Activated T-cell treated with anti-CD3 and anti-CD28 coated beads, Interleukin-2, amount 50 U/mL, for 1 hour (primary cell): ENCODE data around the gene PLCG2.
"Not testable (repeated sequence)": the region's sequence is repeated elsewhere in the genome, so short reads cannot be mapped to it uniquely, and the experiment has no call there.

Experiments
- DNase-seq: peaks from one replicate; pipeline ENCODE4 v3.0.0-alpha.2; 2020

PLCG2 gene

DNA sequence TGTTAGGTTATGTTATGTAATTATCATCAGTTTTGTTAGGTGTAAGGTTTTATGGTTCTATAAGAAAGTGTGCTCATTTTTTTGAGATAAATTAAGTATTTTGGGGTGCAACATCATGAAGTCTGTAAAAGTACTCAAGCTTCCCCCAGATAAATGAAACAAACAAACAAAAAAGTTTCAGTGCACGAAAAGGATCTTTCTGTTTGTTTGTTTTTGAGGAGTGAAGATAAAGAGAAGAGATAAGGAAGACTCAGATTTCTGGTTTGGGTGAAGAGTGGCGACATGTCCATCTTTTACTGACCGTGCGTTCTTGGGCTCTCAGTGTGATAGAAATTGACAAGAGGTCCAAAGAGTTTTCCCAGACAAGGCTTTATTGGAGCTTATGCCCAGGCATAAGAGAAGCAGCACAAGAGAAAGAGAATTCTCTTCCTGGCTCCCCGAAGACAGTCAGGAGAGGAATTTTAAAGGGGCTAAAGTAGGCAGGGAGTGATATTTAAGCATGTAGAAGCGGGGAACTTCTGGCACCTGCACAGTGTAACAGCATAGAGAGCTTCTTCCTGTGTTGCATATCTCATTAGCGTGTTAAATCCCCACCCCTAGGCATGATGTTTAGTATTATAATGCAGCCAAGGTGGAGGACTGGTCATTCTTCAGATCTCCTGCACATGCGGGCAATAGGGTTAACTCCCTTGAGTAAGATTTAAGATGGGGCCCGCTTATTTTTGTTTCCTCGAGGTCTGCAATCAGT lies 71.3 kb downstream of the PLCG2 start:
- DNase-seq = no peak

DNA sequence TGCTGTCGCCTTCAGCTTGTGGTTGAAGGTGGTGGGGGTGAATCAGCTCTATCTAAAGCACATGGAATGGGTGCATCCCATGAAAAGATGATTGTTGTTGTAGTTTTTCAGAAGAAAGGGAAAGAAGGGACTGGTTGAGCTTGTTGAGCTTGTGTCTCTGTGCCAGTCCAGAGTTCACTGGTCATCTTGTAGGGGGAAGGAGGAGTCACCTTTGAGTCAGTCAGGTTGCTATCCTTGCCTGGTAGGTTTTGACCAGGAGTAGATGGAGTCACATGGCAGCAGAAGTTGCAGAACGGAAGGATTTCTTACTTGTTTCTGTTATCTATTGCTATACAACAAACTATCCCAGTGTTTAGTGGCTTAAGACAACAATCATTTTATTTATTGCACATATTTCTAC lies 73.3 kb downstream of the PLCG2 start:
- DNase-seq = no peak

DNA sequence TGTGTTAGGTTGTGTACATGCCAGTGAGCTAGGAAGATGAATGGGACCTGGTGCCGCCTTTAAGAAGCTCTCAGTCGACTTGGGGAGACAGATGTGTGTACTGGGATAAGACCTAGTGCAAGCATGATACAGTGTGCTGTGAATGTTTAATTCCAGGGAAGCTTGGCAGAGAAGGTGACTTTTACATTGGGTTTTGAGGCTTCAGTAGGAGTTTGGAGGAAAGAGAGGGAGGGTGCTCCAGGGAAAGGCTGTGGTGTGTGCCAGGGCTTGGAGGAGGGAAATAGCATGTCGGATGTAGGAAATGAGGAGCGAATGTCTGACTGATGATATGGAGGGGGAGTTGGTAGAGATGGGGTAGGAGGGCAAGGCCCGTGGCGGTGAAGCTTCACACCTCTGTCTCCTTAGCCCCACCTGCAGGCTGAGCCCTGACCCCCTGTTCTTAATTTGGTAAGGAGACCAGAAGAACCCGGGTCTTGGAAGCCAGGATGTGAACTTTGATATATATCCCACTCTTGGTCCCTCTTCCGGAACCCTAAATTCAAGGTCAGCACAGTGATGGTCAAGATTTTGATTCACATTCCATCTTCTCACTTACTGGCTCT lies 76.6 kb downstream of the PLCG2 start:
- DNase-seq = no peak

DNA sequence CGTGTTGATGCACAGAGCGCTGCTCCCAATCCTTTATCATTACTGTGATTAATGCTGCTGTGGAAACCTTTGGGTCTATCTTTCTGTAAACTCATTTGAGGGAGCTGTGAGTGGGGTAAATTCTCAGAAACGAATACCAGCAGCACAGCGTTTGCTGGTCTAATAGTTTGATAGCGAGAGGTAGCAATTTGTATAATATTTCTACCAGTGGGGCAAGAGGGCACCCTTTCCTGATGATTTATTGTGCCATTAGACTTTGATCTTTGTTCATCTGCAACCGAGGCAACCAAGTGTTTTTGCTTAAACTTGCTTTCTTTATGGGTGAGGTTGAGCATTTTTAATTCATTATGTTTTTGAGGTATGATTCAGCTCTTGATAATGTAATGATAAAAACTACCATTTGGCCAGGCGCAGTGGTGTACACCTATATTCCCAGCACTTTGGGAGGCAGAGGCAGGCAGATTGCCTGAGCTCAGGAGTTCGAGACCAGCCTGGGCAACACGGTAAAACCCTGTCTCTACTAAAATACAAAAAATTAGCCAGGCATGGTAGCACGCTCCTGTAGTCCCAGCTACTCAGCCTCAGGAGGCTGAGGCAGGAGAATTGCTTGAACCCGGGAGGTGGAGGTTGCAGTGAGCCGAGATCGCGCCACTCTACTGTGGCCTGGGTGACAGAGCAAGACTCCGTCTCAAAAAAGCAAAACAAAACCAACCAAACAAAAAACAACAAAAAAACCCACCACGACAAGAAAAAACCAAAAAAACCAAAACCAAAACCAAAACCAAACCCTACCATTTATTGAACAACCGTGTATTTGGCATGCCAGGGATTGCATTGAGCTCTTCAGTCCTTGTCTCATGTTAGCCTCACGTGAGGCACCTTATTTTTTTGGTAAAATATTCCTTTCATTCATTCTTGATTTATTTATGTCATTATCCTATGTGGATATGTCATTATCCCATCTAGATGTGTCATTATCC lies 81.5 kb downstream of the PLCG2 start:
- no peak for DNase-seq

DNA sequence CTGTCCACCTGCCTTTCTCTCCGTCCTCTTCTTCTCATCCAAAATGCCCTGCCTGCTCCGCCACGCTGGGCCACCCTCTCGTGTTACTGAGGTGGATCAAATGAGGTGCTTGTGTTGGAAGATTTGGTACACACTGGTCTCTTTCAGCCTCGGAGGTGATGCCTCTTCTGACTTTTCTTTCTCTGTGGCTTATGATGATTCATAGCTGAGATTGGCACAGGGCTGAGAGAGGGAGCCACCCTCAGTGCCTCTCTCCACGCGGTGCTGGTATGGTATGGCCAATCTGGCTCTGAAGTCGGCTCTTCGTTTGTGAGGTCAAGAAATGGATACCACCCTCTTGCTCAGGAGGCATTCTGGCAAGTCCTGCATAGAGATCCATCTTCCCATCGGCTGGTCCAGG lies 82.4 kb downstream of the PLCG2 start:
- DNase-seq = no peak

DNA sequence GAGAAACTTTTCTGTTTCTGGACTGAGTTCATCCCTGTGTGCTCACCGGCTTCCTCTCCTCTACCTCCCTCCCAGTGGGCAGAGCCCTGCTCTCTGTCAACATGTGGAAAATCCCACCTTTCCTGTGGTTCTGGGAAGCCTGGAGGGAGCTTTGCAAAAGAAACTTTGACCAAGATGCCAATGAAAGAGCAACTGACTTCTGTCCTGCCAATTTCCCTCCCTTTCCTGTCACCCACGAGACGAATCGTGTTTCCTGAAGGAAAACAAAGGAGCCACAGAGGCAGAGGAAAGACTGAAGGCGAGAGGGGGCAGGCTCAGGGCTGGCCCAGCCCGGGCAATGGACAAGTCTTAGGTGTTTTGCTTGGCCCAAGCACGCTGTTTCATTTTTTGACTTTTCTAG lies 82.8 kb downstream of the PLCG2 start:
- no peak for DNase-seq

DNA sequence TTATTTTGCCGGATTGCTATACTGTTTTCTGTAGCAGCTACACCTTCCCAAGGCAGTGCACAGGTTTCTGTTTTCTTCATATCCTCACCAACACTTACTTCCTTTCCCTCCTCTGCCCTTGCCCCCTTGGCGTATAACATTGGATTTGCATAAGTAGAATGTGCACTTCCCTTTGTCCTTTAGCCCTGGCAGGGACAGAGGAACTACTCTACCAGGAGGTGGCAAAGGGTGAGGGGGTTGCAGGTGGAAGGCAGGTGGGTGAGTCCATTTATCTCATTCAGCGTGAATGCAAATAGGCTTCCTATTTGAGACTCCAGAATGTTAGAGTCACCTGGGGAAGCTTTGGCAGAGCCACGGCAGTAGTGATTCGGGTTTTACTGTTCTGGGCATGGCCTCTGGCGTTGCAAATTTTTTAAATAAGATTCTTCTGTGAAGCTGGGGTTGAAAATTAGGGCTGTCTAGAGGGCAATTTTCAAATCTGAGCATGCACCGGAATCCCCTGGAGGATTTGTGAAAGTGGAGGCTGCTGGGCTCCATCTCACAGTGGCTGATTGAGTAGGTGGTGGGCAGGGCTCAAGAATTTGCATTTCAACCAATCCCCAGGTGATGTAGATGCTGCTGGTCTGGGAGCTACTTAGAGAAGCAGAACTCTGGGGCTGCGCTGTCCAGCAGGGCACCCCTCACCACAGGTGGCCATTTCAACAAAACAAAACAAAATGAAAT lies 84.7 kb downstream of the PLCG2 start:
- DNase-seq = no peak

DNA sequence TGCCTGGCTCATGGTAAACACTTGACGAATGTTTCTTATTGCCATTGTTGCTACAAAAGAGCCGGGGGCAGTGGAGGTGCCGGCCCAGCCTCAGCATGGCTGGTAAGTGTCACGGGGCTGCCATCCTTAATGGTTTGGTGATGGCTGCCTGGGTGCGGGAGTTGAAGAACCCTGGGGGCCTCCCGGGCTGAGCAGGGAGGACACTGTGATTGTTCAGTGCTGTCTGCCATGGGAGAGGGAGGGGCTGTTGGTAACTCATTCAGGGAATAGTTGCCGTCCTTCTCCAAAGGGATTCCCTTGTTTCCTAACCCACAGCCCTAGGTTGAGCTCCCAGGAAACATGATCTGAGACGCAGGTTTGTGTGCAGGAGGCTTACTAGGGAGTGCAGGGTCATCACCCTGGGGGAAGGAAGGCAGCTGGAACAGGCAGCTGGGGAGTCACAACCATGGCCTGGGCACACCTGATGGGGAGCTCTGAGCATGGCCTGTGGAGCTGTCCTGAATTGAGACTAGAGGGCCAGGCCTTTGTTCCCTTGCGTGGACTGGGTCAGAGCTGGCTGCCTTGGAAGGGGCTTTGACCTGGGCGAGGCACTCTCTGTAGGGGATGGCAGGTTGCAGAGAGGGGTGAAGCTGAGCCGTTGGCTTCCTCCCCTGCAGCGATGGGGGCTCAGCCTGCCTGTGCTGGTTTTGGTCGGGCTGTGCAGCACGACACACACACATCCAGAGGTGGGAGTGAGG lies 85.7 kb downstream of the PLCG2 start:
- no peak for DNase-seq

DNA sequence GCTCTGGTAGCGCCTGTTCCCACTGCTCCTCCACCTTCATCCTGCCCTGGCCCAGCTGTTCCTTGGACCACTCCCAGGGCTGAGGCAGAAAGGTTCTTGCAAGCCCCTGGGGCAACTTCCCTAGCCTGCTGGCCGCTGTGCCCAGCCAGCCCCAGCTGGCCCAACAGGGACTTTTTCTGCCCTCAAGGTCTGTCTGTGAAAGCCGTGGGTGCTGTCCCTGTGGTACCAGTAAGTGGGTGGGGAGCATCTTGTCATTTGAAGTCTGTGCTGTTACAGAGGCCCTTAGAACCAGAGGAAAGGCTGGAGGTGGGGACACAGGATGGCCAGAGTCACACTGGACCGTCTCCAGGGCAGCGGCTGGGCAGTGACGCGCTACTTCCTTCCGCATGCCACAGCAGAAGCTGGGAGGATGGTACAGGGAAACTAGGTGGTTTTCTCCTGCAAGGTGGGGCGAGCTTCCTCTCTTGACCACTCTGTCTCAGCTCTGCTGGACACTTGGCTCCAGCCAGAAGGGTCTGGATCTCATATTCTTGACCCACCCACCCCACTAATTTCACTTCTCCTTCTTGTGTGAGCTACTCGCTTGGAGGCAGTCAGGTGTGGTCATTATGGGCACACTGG lies 87.8 kb downstream of the PLCG2 start:
- DNase-seq = no peak

DNA sequence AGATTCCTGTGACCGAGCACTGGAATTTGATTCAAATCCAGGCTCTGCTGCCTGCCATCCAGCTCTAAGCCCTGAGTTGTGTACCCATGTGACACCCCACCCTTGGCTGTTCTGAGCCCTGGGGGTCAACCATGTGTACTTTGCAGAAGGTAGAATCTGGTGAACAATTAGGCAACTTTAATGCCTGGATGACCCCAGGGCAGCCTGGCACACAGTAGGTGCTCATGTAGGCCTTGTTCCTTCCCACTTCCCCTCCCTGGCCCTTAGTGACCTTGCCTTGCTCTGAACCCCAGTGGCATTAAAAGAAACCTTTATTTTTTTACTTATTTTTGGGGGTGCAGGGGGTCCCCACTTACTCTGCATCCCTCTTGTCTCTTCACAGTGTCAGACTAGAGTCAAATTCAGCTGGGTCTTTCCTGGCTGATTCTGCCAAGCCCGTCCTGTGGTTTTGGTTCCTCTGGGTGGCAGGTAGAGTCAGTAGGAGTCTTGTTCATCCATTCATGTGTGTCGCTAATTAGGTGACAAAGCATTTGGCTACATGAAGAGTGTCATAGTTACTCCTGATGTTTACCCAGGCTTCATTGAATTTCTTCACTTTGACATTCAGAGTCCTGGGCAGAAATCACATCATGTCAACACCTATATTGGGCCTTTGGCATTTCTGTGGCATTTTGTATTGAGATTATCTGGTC lies 89.1 kb downstream of the PLCG2 start:
- no peak for DNase-seq

DNA sequence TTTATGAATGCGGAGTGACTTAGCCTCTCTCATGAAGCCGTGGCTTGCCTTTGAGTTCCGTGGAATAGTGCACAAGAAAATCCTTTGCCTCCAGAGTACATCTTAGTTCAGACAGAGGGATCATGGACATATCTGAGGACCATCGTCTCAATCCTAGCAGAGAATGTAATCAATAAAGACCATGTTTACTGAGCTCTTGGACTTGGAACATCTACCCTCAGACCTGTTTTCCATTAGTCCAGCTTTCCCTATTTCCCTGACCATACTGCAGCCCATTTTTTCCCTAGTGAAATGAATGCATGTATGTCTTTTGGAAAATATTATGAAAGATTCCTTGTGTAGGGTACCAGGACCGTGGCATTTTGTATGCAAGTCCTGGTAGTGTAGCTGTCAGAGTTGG lies 90.2 kb downstream of the PLCG2 start:
- DNase-seq = no peak

DNA sequence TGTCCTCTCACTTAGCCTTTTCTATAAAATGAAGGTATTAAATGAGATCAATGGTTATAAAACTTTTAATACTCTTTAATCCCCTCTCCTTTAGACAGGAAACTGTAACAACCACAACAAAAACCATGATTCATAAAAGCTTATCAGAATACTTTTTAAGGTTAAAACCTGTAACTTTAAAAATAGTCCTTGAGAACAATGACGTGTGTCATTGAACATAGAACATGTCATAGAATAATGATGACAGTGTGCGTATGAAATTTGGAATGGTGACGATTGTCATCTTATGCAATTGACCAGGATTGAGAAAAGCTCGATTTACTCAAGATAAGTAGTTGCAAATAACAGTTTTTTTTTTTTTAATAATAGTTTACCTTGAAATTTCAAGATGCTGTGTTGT lies 94.1 kb downstream of the PLCG2 start:
- no peak for DNase-seq

DNA sequence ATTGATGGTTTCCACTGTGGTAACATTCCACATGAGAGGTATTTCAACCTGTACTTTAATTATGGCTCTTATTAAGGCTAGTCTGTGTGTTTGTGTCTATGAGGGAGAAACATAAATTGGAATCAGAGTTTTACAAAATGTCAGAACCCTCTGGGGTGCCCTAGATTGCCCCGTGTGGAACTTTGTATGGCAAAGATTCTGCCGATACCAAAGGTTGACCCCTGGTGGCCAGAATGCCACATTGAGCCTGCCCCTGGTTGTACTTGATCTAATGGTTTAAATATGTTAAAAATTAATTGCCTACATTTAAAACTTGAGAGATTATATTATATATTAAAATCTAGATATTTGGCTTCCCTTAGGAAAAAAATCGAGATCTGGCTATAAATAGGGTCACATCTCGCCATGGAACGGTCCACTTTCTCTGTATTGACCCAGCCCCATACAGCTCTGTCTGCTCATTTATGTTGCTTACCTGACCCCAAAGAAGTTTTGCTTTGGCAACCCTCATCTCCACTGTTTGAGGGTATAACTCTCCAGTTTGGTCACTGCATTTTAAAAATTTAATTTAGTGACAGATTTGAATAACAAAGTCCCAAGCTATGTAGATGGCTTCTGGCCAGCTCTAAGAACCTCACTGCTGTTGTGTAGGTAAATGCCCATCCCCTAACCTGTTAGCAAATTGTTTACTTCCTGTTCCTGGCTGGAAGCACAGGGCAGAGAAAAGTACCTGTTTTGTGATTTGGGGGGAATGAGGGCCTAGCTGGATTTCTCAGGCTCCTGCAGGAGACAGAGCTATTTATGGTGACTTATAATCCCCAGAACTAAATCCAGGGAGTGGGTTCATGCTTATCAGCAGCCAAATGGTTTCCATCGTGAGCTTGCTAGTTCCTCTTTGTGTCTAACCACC lies 95.0 kb downstream of the PLCG2 start:
- peak; percentile 48 for DNase-seq

DNA sequence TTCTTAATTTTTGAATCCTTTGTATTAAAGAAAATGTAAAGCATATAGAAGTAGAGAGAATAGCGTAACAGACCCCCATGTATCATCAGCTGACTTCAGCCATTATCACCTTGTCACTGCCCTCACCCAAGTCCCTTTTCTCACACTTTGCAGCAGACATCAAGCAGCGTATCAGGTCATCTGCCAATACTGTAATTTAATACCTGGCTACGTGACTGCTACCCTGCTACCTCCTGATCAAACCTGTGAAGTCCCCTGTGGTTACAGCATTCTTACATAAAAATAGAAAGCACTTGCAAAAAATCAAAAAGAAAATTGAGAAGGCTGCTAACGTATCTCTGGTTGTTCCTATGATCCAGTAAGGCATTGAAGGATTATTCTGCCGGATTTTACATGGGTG lies 96.4 kb downstream of the PLCG2 start:
- DNase-seq = no peak

DNA sequence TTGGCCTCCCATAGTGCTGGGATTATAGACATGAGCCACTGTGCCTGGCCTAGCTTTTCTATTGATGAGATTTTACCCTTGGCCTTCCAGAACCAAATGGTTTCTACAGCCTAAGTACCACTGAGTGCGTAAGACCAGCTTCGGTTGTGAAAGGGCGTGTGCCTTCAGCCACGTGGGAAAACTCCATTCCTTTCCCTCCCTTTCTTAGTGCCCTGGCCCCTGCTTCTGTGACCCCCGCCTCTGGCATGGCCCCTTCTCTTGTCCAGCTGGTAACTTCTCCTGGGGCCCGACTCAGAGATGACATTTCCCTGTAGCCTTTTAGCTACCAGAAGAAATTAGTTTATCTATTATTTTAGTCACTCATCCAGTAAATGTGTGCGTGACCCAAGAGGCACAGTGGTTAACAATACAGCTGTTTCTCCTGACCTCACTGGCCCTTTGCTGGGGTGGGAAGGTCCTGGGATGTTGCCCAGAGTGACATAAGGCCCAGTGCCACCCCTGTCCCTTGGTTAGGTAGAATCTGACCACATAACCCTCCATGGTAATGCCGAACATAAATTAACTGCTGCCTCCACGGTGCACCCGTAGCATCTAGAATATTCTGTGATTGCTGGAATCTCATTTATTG lies 97.3 kb downstream of the PLCG2 start:
- DNase-seq = no peak

DNA sequence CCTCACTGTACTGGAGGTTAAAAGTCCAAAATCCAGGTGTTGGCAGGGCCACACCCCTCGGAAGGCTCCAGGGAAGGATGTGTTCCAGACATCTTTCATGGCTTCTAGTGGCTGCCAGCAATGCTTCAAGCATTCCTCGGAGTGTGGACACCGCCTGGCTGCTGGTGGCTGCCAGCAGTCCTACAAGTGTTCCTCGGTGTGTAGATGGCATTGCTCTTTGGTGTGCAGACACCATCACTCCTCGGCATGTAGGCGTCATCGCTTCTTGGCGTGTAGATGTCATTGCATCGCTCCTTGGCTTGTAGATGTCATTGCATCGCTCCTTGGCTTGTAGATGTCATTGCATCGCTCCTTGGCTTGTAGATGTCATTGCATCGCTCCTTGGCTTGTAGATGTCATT lies 98.4 kb downstream of the PLCG2 start:
- DNase-seq = not testable (repeated sequence)

DNA sequence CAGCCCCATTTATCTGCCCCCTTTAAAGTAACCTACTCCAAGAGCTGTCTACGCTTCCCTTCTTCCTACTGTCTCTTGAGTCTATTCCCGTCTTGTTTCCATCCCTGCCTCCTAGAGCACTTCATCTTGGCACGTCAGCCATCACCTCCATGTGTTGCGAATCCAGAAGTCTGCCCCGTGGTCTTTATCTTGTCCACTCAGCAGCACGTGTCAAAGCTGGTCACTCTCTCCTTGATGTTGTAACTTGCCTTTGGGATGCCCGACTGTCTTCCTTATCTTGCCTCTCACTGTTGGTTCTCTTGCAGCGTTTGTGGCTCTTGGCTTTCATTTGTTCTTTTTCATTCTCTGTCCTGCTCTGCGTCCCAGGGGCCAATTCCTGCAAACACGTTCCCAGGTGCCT lies 99.4 kb downstream of the PLCG2 start:
- DNase-seq = no peak

DNA sequence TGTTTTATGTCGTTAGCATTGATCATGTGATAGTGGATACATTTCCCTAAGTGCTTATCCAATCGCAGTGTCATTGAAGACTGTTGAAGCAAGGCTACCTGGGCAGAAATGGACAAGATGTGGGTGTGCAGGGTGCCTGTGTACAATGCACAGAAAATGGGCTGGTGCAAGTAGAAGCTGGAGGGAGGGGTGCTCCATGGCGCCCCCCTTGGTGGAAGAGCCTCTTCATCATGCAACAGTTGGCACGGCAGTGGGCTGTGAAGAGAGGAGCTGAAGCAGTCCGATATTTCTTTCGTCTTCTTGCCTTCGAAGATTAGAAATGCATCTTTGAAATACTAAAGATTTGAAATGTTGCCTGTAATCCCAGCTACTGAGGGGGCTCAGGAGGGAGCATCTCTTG lies 100.5 kb downstream of the PLCG2 start:
- no peak for DNase-seq

DNA sequence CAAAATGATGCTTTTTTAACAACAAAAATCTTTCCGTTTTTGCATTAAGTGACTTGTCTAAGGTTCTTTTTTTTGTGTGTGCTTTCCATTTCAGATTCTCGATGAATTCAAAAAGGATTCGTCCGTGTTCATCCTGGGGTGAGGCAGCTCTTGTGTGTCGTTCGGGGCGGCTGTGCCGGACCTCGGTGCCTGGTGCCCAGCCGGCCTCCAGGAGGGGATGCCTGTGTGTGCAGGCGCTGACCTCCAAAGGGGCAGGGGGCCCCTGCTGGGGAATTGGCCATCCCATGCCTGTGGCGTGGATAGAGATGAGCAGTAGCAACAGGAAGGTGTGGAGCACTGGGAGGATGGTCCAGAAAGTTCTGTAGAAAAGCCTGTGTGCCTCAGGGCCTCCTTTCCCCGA lies 101.7 kb downstream of the PLCG2 start:
- DNase-seq = no peak

DNA sequence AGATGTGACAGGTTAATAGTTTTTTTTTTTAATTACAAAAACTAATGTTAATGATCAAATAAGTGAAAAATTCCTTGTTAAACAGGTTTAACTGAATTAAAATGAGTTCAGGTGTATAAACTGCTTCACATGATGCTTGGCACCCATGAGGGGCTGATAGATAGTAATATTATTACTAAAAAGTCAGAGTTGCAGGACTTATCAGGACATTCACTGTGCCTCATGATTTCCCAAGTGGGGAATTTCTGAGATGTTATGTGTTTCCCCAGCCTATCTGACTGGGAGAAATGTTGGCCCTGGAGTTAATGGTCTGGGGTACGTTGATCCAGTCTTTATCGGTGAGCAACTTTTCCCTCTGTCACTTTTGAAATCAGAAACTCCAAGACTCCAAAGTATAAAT lies 102.1 kb downstream of the PLCG2 start:
- no peak for DNase-seq
